ENCODE data around the gene PPP1R8.
"Not testable (repeated sequence)": the region's sequence is repeated elsewhere in the genome, so short reads cannot be mapped to it uniquely, and the experiment has no call there.

Gene PPP1R8

GRCh38 chr1:27833470-27833869 is 2.9 kb downstream of the PPP1R8 start:
- no peak for TF ChIP-seq CTCF (IDR thresholded peaks at IDR 0.05; ENCODE audit: extremely low read depth, missing control alignments)
- DNase-seq (ENCODE audit: low spot score) = no peak

GRCh38 chr1:27835046-27835445 is 4.5 kb downstream of the PPP1R8 start:
- DNase-seq (ENCODE audit: low spot score) = no peak
- TF ChIP-seq CTCF (IDR thresholded peaks at IDR 0.05; ENCODE audit: extremely low read depth, missing control alignments) = no peak

GRCh38 chr1:27835501-27835900 is 4.9 kb downstream of the PPP1R8 start:
- no peak for DNase-seq (ENCODE audit: low spot score)
- TF ChIP-seq CTCF (IDR thresholded peaks at IDR 0.05; ENCODE audit: extremely low read depth, missing control alignments) = no peak

- TF ChIP-seq CTCF (IDR thresholded peaks at IDR 0.05; ENCODE audit: extremely low read depth, missing control alignments) = no peak
- no peak for DNase-seq (ENCODE audit: low spot score)
Measured at GRCh38 chr1:27849951-27850350, 19.4 kb downstream of the PPP1R8 start.

GRCh38 chr1:27855085-27855484 is 24.5 kb downstream of the PPP1R8 start:
- DNase-seq (ENCODE audit: low spot score) = no peak
- TF ChIP-seq CTCF (IDR thresholded peaks at IDR 0.05; ENCODE audit: extremely low read depth, missing control alignments) = no peak

GRCh38 chr1:27856561-27857343 is 26.2 kb downstream of the PPP1R8 start:
- TF ChIP-seq CTCF (IDR thresholded peaks at IDR 0.05; ENCODE audit: extremely low read depth, missing control alignments) = no peak
- DNase-seq (ENCODE audit: low spot score) = no peak

GRCh38 chr1:27857552-27857951 is 27.0 kb downstream of the PPP1R8 start:
- not testable (repeated sequence) for DNase-seq (ENCODE audit: low spot score)
